ENCODE data around the gene FMNL3. TPM values are rescaled to one million over a fixed set of nuclear protein-coding genes. Genes with fewer than 3 reads are reported as not detected.

FMNL3 gene
- polyA plus RNA-seq, 1 experiment: 15.8 TPM

GRCh38 chr12:49633703-49634345 lies 73.4 kb downstream of the FMNL3 start:
- H3K27ac ChIP-seq (ENCODE audit: low read depth, low read length): no peak overlapping the region
- CTCF ChIA-PET: interaction anchor here (1.2 to 1.8 kb wide), 3 partner anchors 10 to 129 kb away, joined by 3 to 15 read pairs (median 3); partner anchors contain the start of gene PRPF40B
- POLR2A ChIA-PET: interaction anchor here (2.4 kb wide), 1 partner anchor 108 kb away, joined by 7 read pairs; the partner anchor contains the start of gene TMBIM6
- no peak overlapping the region for H3K4me3 ChIP-seq (ENCODE audit: low read depth, low read length)
- H3K27me3 ChIP-seq (ENCODE audit: control insufficient read depth, insufficient read depth, low read length): no peaks in the 10 kb centered on the region
- no peaks in the 10 kb centered on the region for H3K9me3 ChIP-seq (ENCODE audit: control insufficient read depth, insufficient read depth, low read length)
- DNase-seq (ENCODE audit: low read depth, low spot score): no peak
- no peak for TF ChIP-seq CTCF (IDR thresholded peaks at IDR 0.05; ENCODE audit: low read depth, low read length)

GRCh38 chr12:49632986-49633702 lies 74.1 kb downstream of the FMNL3 start:
- POLR2A ChIA-PET: interaction anchor here (2.4 kb wide), 1 partner anchor 108 kb away, joined by 7 read pairs; the partner anchor contains the start of gene TMBIM6
- DNase-seq (ENCODE audit: low read depth, low spot score): no peak
- no peak for TF ChIP-seq CTCF (IDR thresholded peaks at IDR 0.05; ENCODE audit: low read depth, low read length)
- H3K4me3 ChIP-seq (ENCODE audit: low read depth, low read length): no peak overlapping the region
- H3K27ac ChIP-seq (ENCODE audit: low read depth, low read length): no peak overlapping the region
- no peaks in the 10 kb centered on the region for H3K9me3 ChIP-seq (ENCODE audit: control insufficient read depth, insufficient read depth, low read length)
- no peaks in the 10 kb centered on the region for H3K27me3 ChIP-seq (ENCODE audit: control insufficient read depth, insufficient read depth, low read length)
- CTCF ChIA-PET: interaction anchor here (1.2 to 1.8 kb wide), 2 partner anchors 10 to 129 kb away, joined by 3 to 15 read pairs; partner anchors contain the start of gene PRPF40B

- Histone ChIP-seq H3K4me3 (ENCODE audit: low read depth, low read length) (no peak overlapping the region), H3K27me3 (ENCODE audit: control insufficient read depth, insufficient read depth, low read length) (no peaks in the 10 kb centered on the region), H3K27ac (ENCODE audit: low read depth, low read length) (no peak overlapping the region), H3K9me3 (ENCODE audit: control insufficient read depth, insufficient read depth, low read length) (no peaks in the 10 kb centered on the region)
- ChIA-PET POLR2A (no interaction called here), CTCF (interaction anchor here (1.2 to 1.8 kb wide), 2 partner anchors 9 to 130 kb away, joined by 3 to 15 read pairs; partner anchors contain the start of gene PRPF40B)
- DNase-seq (ENCODE audit: low read depth, low spot score): no peak
- TF ChIP-seq CTCF (IDR thresholded peaks at IDR 0.05; ENCODE audit: low read depth, low read length): no peak
Measured at GRCh38 chr12:49632401-49632800, 74.8 kb downstream of the FMNL3 start.

- no peak for DNase-seq (ENCODE audit: low read depth, low spot score)
- Histone ChIP-seq H3K27ac (ENCODE audit: low read depth, low read length) (no peak overlapping the region), H3K27me3 (ENCODE audit: control insufficient read depth, insufficient read depth, low read length) (no peaks in the 10 kb centered on the region), H3K9me3 (ENCODE audit: control insufficient read depth, insufficient read depth, low read length) (no peaks in the 10 kb centered on the region), H3K4me3 (ENCODE audit: low read depth, low read length) (no peak overlapping the region)
- ChIA-PET POLR2A (no interaction called here), CTCF (interaction anchor here (0.5 kb wide), 1 partner anchor 109 kb away, joined by 4 read pairs; no protein-coding TSS in a partner anchor)
- TF ChIP-seq CTCF (IDR thresholded peaks at IDR 0.05; ENCODE audit: low read depth, low read length): no peak
Measured at GRCh38 chr12:49631336-49631907, 75.8 kb downstream of the FMNL3 start.

All from AG04450 (cell line).